Stimulated activated CD8-positive, alpha-beta memory T cell treated with anti-CD3 and anti-CD28 coated beads, Interleukin-7, amount 100 ng/mL, for 24 hours (primary cell): ENCODE data around the gene ENO2.

Experiments used
- DNase-seq: peaks from one replicate; pipeline ENCODE4 v3.0.0-alpha.2; 2020; ENCODE audit warnings: low read depth

Gene ENO2

GRCh38 chr12:6960593-6961277 is 46.4 kb downstream of the ENO2 start:
- no peak for DNase-seq

GRCh38 chr12:6961278-6961694 is 46.9 kb downstream of the ENO2 start:
- DNase-seq, result peak; percentile 83

GRCh38 chr12:6961695-6962284 is 47.4 kb downstream of the ENO2 start:
- DNase-seq, result no peak

- DNase-seq, result no peak
Measured at GRCh38 chr12:6962285-6963015, 48.1 kb downstream of the ENO2 start.

- no peak for DNase-seq
Measured at GRCh38 chr12:6963016-6963731, 48.8 kb downstream of the ENO2 start.

GRCh38 chr12:6963791-6964413 is 49.5 kb downstream of the ENO2 start:
- DNase-seq, result no peak

- DNase-seq, result no peak
Measured at GRCh38 chr12:6964605-6965025, 50.2 kb downstream of the ENO2 start.

GRCh38 chr12:6965026-6965661 is 50.8 kb downstream of the ENO2 start:
- peak; percentile 79 for DNase-seq

GRCh38 chr12:6965714-6966113 is 51.3 kb downstream of the ENO2 start:
- DNase-seq, result no peak

GRCh38 chr12:6966351-6966750 is 52.0 kb downstream of the ENO2 start:
- DNase-seq, result no peak

GRCh38 chr12:6967651-6968100 is 53.3 kb downstream of the ENO2 start:
- DNase-seq, result no peak

GRCh38 chr12:6968426-6968825 is 54.0 kb downstream of the ENO2 start:
- DNase-seq, result no peak

- DNase-seq, result no peak
Measured at GRCh38 chr12:6970096-6970527, 55.7 kb downstream of the ENO2 start.
